ENCODE measurements around the gene PCDH15. TPM values are rescaled to one million over a fixed set of nuclear protein-coding genes. Genes with fewer than 3 reads are reported as not detected.

Gene PCDH15
- total RNA-seq, 4 donors from 2014 or later: not detected

- Histone ChIP-seq H3K27ac (no peak overlapping the region), H3K36me3 (no peaks in the 10 kb centered on the region), H3K4me1 (no peaks in the 10 kb centered on the region), H3K9me3 (no peaks in the 10 kb centered on the region), H3K4me3 (no peak overlapping the region), H3K27me3 (no peaks in the 10 kb centered on the region)
- DNase-seq: no peak
- WGBS, 2 donors: 33 to 42% methylated on average over 1 of the region's 1 CpG
- intact Hi-C loops (cut with DNase I): no loop called here
- TF ChIP-seq CTCF (IDR thresholded peaks at IDR 0.05) (no peak), POLR2A (IDR thresholded peaks at IDR 0.05) (no peak)
Observed at GRCh38 chr10:54682554-54682953, 118.5 kb downstream of the PCDH15 start.

DNA sequence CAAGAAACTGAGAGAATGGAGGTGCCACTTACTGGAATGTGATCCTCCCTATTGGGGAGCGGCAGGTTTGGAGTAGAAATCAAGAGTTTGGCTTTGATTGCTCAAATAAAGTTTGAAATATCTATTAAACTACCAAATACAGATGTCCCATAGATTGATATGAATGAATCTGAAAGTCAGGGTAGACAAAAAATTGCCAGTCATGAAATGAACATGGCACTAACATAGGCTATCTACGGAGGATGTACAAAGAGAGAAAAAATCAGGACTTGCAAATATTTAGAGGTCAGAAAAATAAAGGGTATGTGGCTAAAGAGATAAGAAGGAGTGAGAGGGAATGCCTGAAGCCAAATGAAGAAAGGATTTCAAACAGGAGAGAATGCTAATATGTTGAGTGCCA is 119.9 kb downstream of the PCDH15 start:
- intact Hi-C loops (cut with DNase I): no loop called here
- no peak for DNase-seq
- TF ChIP-seq POLR2A (IDR thresholded peaks at IDR 0.05): no peak
- TF ChIP-seq CTCF (IDR thresholded peaks at IDR 0.05): no peak
- 51 to 70% methylated on average over 2 of the region's 2 CpGs for WGBS, 2 donors
- H3K4me3 ChIP-seq: no peak overlapping the region
- no peaks in the 10 kb centered on the region for H3K36me3 ChIP-seq
- no peak overlapping the region for H3K27ac ChIP-seq
- H3K4me1 ChIP-seq: no peaks in the 10 kb centered on the region
- H3K27me3 ChIP-seq: no peaks in the 10 kb centered on the region
- H3K9me3 ChIP-seq: no peaks in the 10 kb centered on the region

DNA sequence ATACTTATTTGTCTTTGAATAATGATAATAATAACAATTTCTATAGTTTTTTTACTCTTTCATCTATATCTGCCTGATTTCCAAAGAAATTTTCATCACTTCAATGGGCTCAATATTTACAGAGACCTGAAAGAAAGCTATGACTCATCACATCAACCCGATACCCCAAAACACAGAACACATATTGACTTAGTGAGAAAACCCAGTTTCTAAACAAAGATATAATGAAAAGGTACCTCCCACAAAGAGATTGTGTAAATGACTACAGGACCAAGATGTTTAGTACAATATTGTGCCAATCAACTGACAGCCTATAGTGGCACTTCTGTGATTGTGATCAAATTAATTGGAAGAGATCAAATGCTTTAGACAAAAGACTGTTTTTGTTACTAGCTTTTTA is 133.9 kb downstream of the PCDH15 start:
- Histone ChIP-seq H3K36me3 (no peaks in the 10 kb centered on the region), H3K9me3 (no peaks in the 10 kb centered on the region), H3K27me3 (no peaks in the 10 kb centered on the region), H3K4me1 (no peaks in the 10 kb centered on the region), H3K4me3 (no peak overlapping the region), H3K27ac (no peak overlapping the region)
- 45 to 70% methylated on average over 1 of the region's 1 CpG for WGBS, 2 donors
- intact Hi-C loops (cut with DNase I): no loop called here
- no peak for DNase-seq
- TF ChIP-seq POLR2A (IDR thresholded peaks at IDR 0.05) (no peak), CTCF (IDR thresholded peaks at IDR 0.05) (no peak)

- intact Hi-C loops (cut with DNase I): no loop called here
- H3K36me3 ChIP-seq: no peaks in the 10 kb centered on the region
- H3K27ac ChIP-seq: no peak overlapping the region
Observed at GRCh38 chr10:54666192-54666591, 134.8 kb downstream of the PCDH15 start.

GRCh38 chr10:54665095-54665494 is 135.9 kb downstream of the PCDH15 start:
- no peak for TF ChIP-seq POLR2A (IDR thresholded peaks at IDR 0.05)
- TF ChIP-seq CTCF (IDR thresholded peaks at IDR 0.05): no peak
- H3K27me3 ChIP-seq: no peaks in the 10 kb centered on the region
- intact Hi-C loops (cut with DNase I): no loop called here
- H3K9me3 ChIP-seq: no peaks in the 10 kb centered on the region
- no peak overlapping the region for H3K4me3 ChIP-seq
- no peak for DNase-seq
- H3K4me1 ChIP-seq: no peaks in the 10 kb centered on the region
- H3K36me3 ChIP-seq: no peaks in the 10 kb centered on the region
- H3K27ac ChIP-seq: no peak overlapping the region

More at GRCh38 chr10:54666192-54666591, 134.8 kb downstream of the PCDH15 start:
- Histone ChIP-seq H3K27me3 (no peaks in the 10 kb centered on the region), H3K4me3 (no peak overlapping the region), H3K4me1 (no peaks in the 10 kb centered on the region), H3K9me3 (no peaks in the 10 kb centered on the region)
- TF ChIP-seq CTCF (IDR thresholded peaks at IDR 0.05) (no peak), POLR2A (IDR thresholded peaks at IDR 0.05) (no peak)
- DNase-seq: no peak

Data from esophagus squamous epithelium (tissue), 5 donors.